Osteocyte (in vitro differentiated cells): Measurements from ENCODE around the gene BORCS6. TPM values are rescaled to one million over a fixed set of nuclear protein-coding genes. Genes with fewer than 3 reads are reported as not detected.

Source experiments
- DNase-seq: peaks from one replicate; pipeline ENCODE4 v3.0.0; 2021; ENCODE audit warnings: mixed read lengths; ENCODE audit not compliant: unreplicated experiment; ENCODE audit errors: extremely low spot score
- H3K27ac Mint-ChIP-seq: one replicate; pipeline ENCODE4 v1.8.0; 2021; ENCODE audit warnings: mild to moderate bottlenecking, mixed read lengths; ENCODE audit not compliant: unreplicated experiment
- H3K27me3 Mint-ChIP-seq: one replicate; pipeline ENCODE4 v1.8.0; 2021; ENCODE audit warnings: mixed read lengths; ENCODE audit not compliant: unreplicated experiment
- H3K36me3 Mint-ChIP-seq: one replicate; pipeline ENCODE4 v1.8.0; 2021; ENCODE audit warnings: mixed read lengths; ENCODE audit not compliant: unreplicated experiment
- H3K4me1 Mint-ChIP-seq: one replicate; pipeline ENCODE4 v1.8.0; 2021; ENCODE audit warnings: mixed read lengths; ENCODE audit not compliant: unreplicated experiment
- H3K4me3 Mint-ChIP-seq: one replicate; pipeline ENCODE4 v1.8.0; 2021; ENCODE audit warnings: mild to moderate bottlenecking, moderate library complexity, mixed read lengths; ENCODE audit not compliant: unreplicated experiment
- H3K9me3 Mint-ChIP-seq: one replicate; pipeline ENCODE4 v1.8.0; 2021; ENCODE audit warnings: mixed read lengths; ENCODE audit not compliant: unreplicated experiment
- CTCF ChIP-seq: fragments of 200-600 bp; sonication (generic); IDR thresholded peaks from 2 replicates; pipeline ENCODE4 v1.5.0; 2021; ENCODE audit warnings: antibody characterized with exemption, mild to moderate bottlenecking, moderate library complexity
- total RNA-seq: library from RNA; stranded (reverse); gene quantifications from 2 replicates; pipeline ENCODE4 v1.2.1, GENCODE V29; 2021

The BORCS6 gene
- total RNA-seq, 1 donor from 2014 or later = 6.2 TPM

GRCh38 chr17:8167526-8167925 is 22.5 kb downstream of the BORCS6 start:
- TF ChIP-seq CTCF = no peak
- DNase-seq = no peak
- H3K9me3 Mint-ChIP-seq = no peaks in the 10 kb centered on the region
- H3K4me3 Mint-ChIP-seq = no peak overlapping the region
- no peaks in the 10 kb centered on the region for H3K36me3 Mint-ChIP-seq
- no peak overlapping the region for H3K27ac Mint-ChIP-seq
- peaks cover 23% of the 10 kb centered on the region for H3K4me1 Mint-ChIP-seq
- no peaks in the 10 kb centered on the region for H3K27me3 Mint-ChIP-seq

- H3K4me1 Mint-ChIP-seq = peaks cover 23% of the 10 kb centered on the region
- H3K27ac Mint-ChIP-seq = no peak overlapping the region
- no peaks in the 10 kb centered on the region for H3K9me3 Mint-ChIP-seq
- no peak overlapping the region for H3K4me3 Mint-ChIP-seq
- TF ChIP-seq CTCF = no peak
- no peaks in the 10 kb centered on the region for H3K27me3 Mint-ChIP-seq
- DNase-seq = no peak
- H3K36me3 Mint-ChIP-seq = peaks cover under 1% of the 10 kb centered on the region
Observed at GRCh38 chr17:8166731-8167130, 23.2 kb downstream of the BORCS6 start.

GRCh38 chr17:8164815-8165131 is 25.2 kb downstream of the BORCS6 start:
- H3K4me3 Mint-ChIP-seq = no peak overlapping the region
- DNase-seq = no peak
- peaks cover 32% of the 10 kb centered on the region for H3K4me1 Mint-ChIP-seq
- H3K36me3 Mint-ChIP-seq = peaks cover 8% of the 10 kb centered on the region
- H3K27me3 Mint-ChIP-seq = no peaks in the 10 kb centered on the region
- peak overlapping the region; percentile 98 for H3K27ac Mint-ChIP-seq
- no peaks in the 10 kb centered on the region for H3K9me3 Mint-ChIP-seq
- no peak for TF ChIP-seq CTCF

GRCh38 chr17:8163978-8164814 is 25.8 kb downstream of the BORCS6 start:
- DNase-seq = no peak
- TF ChIP-seq CTCF = no peak
- Mint-ChIP-seq H3K9me3 (no peaks in the 10 kb centered on the region), H3K27ac (peak overlapping the region; percentile 98), H3K27me3 (no peaks in the 10 kb centered on the region), H3K4me1 (peaks cover 33% of the 10 kb centered on the region), H3K4me3 (peak overlapping the region; percentile 87), H3K36me3 (peaks cover 8% of the 10 kb centered on the region)

GRCh38 chr17:8162997-8163977 is 26.7 kb downstream of the BORCS6 start:
- TF ChIP-seq CTCF = no peak
- H3K4me3 Mint-ChIP-seq = peak overlapping the region; percentile 87
- peak overlapping the region; percentile 98 for H3K27ac Mint-ChIP-seq
- no peaks in the 10 kb centered on the region for H3K9me3 Mint-ChIP-seq
- no peaks in the 10 kb centered on the region for H3K27me3 Mint-ChIP-seq
- H3K36me3 Mint-ChIP-seq = peaks cover 11% of the 10 kb centered on the region
- DNase-seq = no peak
- peaks cover 38% of the 10 kb centered on the region for H3K4me1 Mint-ChIP-seq
